Esophagus muscularis mucosa (tissue), 4 donors: ENCODE measurements around the gene UBE2G1. TPM values are rescaled to one million over a fixed set of nuclear protein-coding genes. Genes with fewer than 3 reads are reported as not detected.

Experiments used
- DNase-seq: peaks from one replicate; pipeline ENCODE4 v3.0.0-alpha.2; 2017; ENCODE audit errors: extremely low spot score
- H3K27ac ChIP-seq, 4 donors: fragments of 200-600 bp; sonication (generic); replicated peaks in 1 of 4; 1 replicate in 3 of 4; 2 replicates in 1 of 4; pipeline ENCODE4 v1.5.1; 2016 to 2019; ENCODE audit warnings: mild to moderate bottlenecking in 1 of 4
- H3K27me3 ChIP-seq, 4 donors: fragments of 200-600 bp; sonication (generic); one replicate each; pipeline versions ENCODE4 v1.5.1 to v1.6.0; 2016 to 2019
- H3K36me3 ChIP-seq, 4 donors: fragments of 200-600 bp; sonication (generic); one replicate each; pipeline ENCODE4 v1.5.1; 2016 to 2019
- H3K4me1 ChIP-seq, 4 donors: fragments of 200-600 bp; sonication (generic); one replicate each; pipeline ENCODE4 v1.5.1; 2016 to 2019
- H3K4me3 ChIP-seq, 4 donors: fragments of 200-600 bp; sonication (generic); 1 replicate in 2 of 4; 2 replicates in 2 of 4; pipeline ENCODE4 v1.5.1; 2016 to 2019; ENCODE audit warnings: mild to moderate bottlenecking in 4 of 4, moderate library complexity in 1 of 4
- H3K9me3 ChIP-seq, 4 donors: fragments of 200-600 bp; sonication (generic); 1 replicate in 3 of 4; 2 replicates in 1 of 4; pipeline ENCODE4 v1.5.1; 2016 to 2019
- EP300 ChIP-seq: sonication (generic); formaldehyde crosslinking; IDR thresholded peaks from one replicate; pipeline ENCODE4 v1.6.1; 2017; ENCODE audit warnings: antibody characterized with exemption
- POLR2A ChIP-seq: fragments of 450-650 bp; IDR thresholded peaks from one replicate; pipeline ENCODE4 v1.6.1; 2017; ENCODE audit warnings: antibody characterized with exemption, moderate library complexity, mild to moderate bottlenecking, low read depth
- POLR2AphosphoS5 ChIP-seq, 2 donors: sonication (generic); formaldehyde crosslinking; IDR thresholded peaks; one replicate each; pipeline ENCODE4 v1.6.1; 2017; ENCODE audit warnings: antibody characterized with exemption in 2 of 2
- WGBS: methylation state at CpG from one replicate; pipeline ENCODE4 v1.1.5; 2018; 5-methylcytosine and 5-hydroxymethylcytosine counted together
- intact Hi-C: fragments of 100-400 bp; cut with DNase I; formaldehyde crosslinking; loops from one replicate; pipeline ENCODE4 v1.15.1; 2023
- total RNA-seq, 4 donors: library from RNA; depleted of rRNA; stranded (reverse); fragments of >200 nt; gene quantifications; one replicate each; pipeline versions ENCODE4 v1.1.0 to v1.2.1, GENCODE V29; 2016
- TF ChIP-seq, protein P1 (sequence below), 3 experiments: fragments of 200-600 bp in 2 of 3; fragments of 450-650 bp in 1 of 3; sonication (generic) in 2 of 3; IDR thresholded peaks; one replicate each; pipeline ENCODE4 v1.5.1; 2017 to 2019; ENCODE audit warnings: antibody characterized with exemption in 3 of 3, mild to moderate bottlenecking in 2 of 3, moderate library complexity in 1 of 3

Gene UBE2G1
- total RNA-seq, 4 donors from 2014 or later, result 53.7 to 84.3 (median 61.2) TPM

DNA sequence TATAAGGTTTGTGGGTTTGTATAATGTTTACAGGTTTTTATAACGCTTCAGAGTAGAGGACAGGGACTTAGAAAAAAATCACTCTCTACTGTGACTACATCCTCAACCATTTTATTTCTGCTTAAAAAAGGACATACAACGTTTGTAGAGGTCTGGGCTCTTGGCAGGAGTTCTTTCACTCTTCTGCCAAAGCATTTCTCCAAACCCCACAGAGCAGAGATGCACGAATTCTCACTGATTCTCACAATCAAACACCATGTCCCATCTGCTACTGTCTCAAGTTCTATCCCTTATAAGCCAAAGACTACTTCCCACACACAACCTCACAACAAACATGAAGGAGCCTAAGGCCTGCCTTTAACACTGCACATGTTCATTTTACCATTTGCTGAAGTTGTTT, 95.7 kb downstream of the UBE2G1 start:
- TF ChIP-seq EP300, result no peak
- no peak for TF ChIP-seq POLR2A
- TF ChIP-seq POLR2AphosphoS5 (IDR thresholded peaks at IDR 0.05), result no peak
- TF ChIP-seq, protein P1, sequence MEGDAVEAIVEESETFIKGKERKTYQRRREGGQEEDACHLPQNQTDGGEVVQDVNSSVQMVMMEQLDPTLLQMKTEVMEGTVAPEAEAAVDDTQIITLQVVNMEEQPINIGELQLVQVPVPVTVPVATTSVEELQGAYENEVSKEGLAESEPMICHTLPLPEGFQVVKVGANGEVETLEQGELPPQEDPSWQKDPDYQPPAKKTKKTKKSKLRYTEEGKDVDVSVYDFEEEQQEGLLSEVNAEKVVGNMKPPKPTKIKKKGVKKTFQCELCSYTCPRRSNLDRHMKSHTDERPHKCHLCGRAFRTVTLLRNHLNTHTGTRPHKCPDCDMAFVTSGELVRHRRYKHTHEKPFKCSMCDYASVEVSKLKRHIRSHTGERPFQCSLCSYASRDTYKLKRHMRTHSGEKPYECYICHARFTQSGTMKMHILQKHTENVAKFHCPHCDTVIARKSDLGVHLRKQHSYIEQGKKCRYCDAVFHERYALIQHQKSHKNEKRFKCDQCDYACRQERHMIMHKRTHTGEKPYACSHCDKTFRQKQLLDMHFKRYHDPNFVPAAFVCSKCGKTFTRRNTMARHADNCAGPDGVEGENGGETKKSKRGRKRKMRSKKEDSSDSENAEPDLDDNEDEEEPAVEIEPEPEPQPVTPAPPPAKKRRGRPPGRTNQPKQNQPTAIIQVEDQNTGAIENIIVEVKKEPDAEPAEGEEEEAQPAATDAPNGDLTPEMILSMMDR (IDR thresholded peaks at IDR 0.05), result no peak
- no peak overlapping the region for H3K4me3 ChIP-seq
- WGBS, result 48% methylated on average over 3 of the region's 3 CpGs
- H3K27ac ChIP-seq, result peak overlapping the region; percentile 1 to 53 (median 21)
- peaks cover 11 to 22% (median 16%) of the 10 kb centered on the region in 4 donors for H3K4me1 ChIP-seq
- no peak for DNase-seq
- no peaks in the 10 kb centered on the region for H3K27me3 ChIP-seq
- intact Hi-C loops, result no loop called here
- H3K9me3 ChIP-seq, result no peaks in the 10 kb centered on the region
- peaks cover 0 to 41% (median 13%) of the 10 kb centered on the region in 4 donors for H3K36me3 ChIP-seq

DNA sequence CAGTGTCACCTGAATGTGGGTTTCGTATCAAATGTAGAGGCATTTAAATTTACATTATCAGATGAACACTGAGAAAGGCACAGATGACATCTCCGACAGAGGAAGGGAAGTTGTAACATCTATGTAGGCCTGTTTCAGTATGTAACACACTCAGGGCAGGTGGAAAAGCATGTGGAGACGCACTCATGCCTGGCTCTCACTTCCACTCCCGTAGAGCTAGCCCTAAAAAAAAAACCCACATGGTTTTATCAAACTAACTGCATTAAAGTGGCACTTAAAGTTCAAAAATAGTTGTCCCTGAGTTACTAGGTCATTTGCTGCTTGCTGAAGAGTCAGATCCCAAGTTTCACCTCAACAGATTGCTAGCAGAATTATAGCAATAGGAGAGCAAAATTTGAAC, 96.6 kb downstream of the UBE2G1 start:
- TF ChIP-seq, protein P1 (IDR thresholded peaks at IDR 0.05), result no peak
- TF ChIP-seq POLR2AphosphoS5 (IDR thresholded peaks at IDR 0.05) (no peak), EP300 (no peak), POLR2A (no peak)
- Histone ChIP-seq H3K27me3 (no peaks in the 10 kb centered on the region), H3K4me3 (no peak overlapping the region), H3K4me1 (peaks cover 13 to 22% (median 16%) of the 10 kb centered on the region in 4 donors), H3K9me3 (no peaks in the 10 kb centered on the region), H3K27ac (peak overlapping the region; percentile 1 to 53 (median 21)), H3K36me3 (peaks cover 0 to 41% (median 13%) of the 10 kb centered on the region in 4 donors)
- intact Hi-C loops, result no loop called here
- DNase-seq, result no peak
- WGBS, result 84% methylated on average over 4 of the region's 4 CpGs

DNA sequence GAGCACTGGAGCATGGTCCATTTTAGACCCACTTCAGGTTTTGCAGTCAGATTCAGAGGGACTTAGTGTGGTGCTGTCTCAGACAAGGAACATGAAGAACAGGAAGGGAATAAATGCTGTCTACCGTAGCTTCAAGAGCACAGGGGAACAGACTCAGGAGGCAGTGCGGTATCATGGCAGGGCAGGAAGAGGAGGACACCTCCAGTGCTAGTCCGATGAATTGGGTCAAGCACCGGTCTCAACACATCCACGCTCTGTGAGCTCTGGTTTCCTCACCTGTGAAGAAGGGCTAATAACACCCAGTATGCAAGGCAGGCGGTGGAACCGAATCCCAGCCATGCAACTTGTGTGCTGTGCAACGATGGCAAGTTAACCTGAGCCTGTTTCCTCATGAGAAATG, 99.1 kb downstream of the UBE2G1 start:
- Histone ChIP-seq H3K36me3 (peaks cover 0 to 40% (median 13%) of the 10 kb centered on the region in 4 donors), H3K27me3 (no peaks in the 10 kb centered on the region), H3K27ac (no peak overlapping the region), H3K4me1 (peaks cover 15 to 39% (median 31%) of the 10 kb centered on the region in 4 donors), H3K9me3 (no peaks in the 10 kb centered on the region), H3K4me3 (no peak overlapping the region)
- no peak for TF ChIP-seq POLR2AphosphoS5 (IDR thresholded peaks at IDR 0.05)
- TF ChIP-seq EP300, result no peak
- TF ChIP-seq, protein P1 (IDR thresholded peaks at IDR 0.05), result no peak
- no peak for TF ChIP-seq POLR2A
- intact Hi-C loops, result no loop called here
- 95% methylated on average over 8 of the region's 8 CpGs for WGBS
- DNase-seq, result no peak

DNA sequence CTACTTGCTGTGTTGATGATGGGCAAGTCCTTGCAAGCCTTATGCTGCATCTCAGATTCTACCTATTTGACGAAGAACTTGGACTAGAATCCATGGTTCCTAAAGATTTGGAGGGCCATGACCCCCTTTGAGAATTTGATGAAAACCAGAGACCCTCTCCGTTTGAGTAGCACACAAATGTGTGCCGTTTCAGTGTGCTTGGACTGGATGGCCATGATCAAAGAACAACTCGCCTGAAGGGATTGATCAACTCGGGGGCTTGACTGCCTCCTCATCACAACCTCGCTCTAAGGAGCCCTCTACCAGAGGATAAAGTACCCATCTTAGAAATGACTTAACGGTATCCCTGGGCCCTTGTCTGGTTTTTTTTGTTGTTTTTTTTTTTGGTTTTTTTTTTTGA, 99.9 kb downstream of the UBE2G1 start:
- Histone ChIP-seq H3K36me3 (peaks cover 0 to 35% (median 13%) of the 10 kb centered on the region in 4 donors), H3K27ac (no peak overlapping the region), H3K4me3 (no peak overlapping the region), H3K4me1 (peaks cover 20 to 43% (median 39%) of the 10 kb centered on the region in 4 donors), H3K27me3 (no peaks in the 10 kb centered on the region), H3K9me3 (no peaks in the 10 kb centered on the region)
- DNase-seq, result no peak
- intact Hi-C loops, result no loop called here
- 84% methylated on average over 7 of the region's 7 CpGs for WGBS
- TF ChIP-seq POLR2A (no peak), POLR2AphosphoS5 (IDR thresholded peaks at IDR 0.05) (no peak)
- TF ChIP-seq, protein P1 (IDR thresholded peaks at IDR 0.05), result no peak
